ENCODE data around the gene DYNLT4.

The DYNLT4 gene

GRCh38 chr1:44851308-44851707 lies 44.2 kb upstream of the DYNLT4 start:
- H3K4me2 ChIP-seq (ENCODE audit: low read length) = no peak overlapping the region
- H3K9me3 ChIP-seq (ENCODE audit: control insufficient read depth, insufficient read depth, low read length) = no peaks in the 10 kb centered on the region
- no peak overlapping the region for H3K27ac ChIP-seq (ENCODE audit: low read depth, low read length)
- no peaks in the 10 kb centered on the region for H3K27me3 ChIP-seq (ENCODE audit: control insufficient read depth, low read length)
- peaks cover 7% of the 10 kb centered on the region; the same call in 1 of the 2 replicates for H3K36me3 ChIP-seq (ENCODE audit: control insufficient read depth, low read length)
- no peak for TF ChIP-seq CTCF (IDR thresholded peaks at IDR 0.05; ENCODE audit: low read depth, low read length, poor library complexity, severe bottlenecking)
- no peak for TF ChIP-seq EZH2phosphoT487 (IDR thresholded peaks at IDR 0.05; ENCODE audit: borderline replicate concordance, low read length)
- no peaks in the 10 kb centered on the region for H3F3A ChIP-seq (ENCODE audit: control insufficient read depth, insufficient read depth)
- H4K20me1 ChIP-seq (ENCODE audit: control insufficient read depth, insufficient read depth, low read depth, low read length) = no peaks in the 10 kb centered on the region
- no peaks in the 10 kb centered on the region for H3K79me2 ChIP-seq (ENCODE audit: control insufficient read depth, low read length)
- no peaks in the 10 kb centered on the region for H3K9me2 ChIP-seq (replicated peaks; ENCODE audit: control insufficient read depth, low read length)
- no peak overlapping the region for H3K4me3 ChIP-seq (ENCODE audit: low read length)
- no peaks in the 10 kb centered on the region; the same call in 1 of the 2 replicates for H3K4me1 ChIP-seq (ENCODE audit: control insufficient read depth, low read length)

DNA sequence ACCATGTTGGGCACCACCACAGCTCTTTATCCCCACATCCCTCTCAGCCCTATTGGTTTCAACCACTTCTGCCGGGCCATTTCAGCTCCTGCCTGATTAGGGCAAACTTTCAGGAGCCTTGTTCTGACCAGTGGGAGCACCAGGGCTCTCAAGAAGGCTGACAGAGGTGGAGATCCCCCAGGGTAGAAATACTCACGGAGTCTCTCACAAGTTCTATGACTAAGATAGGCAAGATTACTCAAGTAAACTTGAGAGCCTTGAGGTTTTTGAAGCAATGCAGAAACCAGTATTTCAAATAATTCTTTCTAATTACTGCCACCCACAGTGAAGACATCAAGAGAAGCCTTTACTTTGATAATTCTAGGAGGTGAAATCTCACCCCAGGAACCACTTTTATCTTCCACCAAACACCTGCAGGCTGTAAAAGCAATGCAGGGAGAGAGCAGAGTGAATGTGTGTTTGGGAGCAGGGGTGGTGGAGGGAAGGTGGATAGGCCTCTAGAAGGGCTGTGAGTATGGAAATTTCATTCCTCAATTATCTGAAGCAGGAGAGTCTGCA lies 42.5 kb upstream of the DYNLT4 start:
- no peaks in the 10 kb centered on the region for H3K27me3 ChIP-seq (ENCODE audit: control insufficient read depth, low read length)
- H3K27ac ChIP-seq (ENCODE audit: low read depth, low read length) = no peak overlapping the region
- peaks cover 6% of the 10 kb centered on the region; the same call in 1 of the 2 replicates for H3F3A ChIP-seq (ENCODE audit: control insufficient read depth, insufficient read depth)
- TF ChIP-seq CTCF (IDR thresholded peaks at IDR 0.05; ENCODE audit: low read depth, low read length, poor library complexity, severe bottlenecking) (no peak), EZH2phosphoT487 (IDR thresholded peaks at IDR 0.05; ENCODE audit: borderline replicate concordance, low read length) (no peak)
- H3K79me2 ChIP-seq (ENCODE audit: control insufficient read depth, low read length) = no peaks in the 10 kb centered on the region
- H3K9me3 ChIP-seq (ENCODE audit: control insufficient read depth, insufficient read depth, low read length) = no peaks in the 10 kb centered on the region
- H3K4me2 ChIP-seq (ENCODE audit: low read length) = no peak overlapping the region
- no peaks in the 10 kb centered on the region for H4K20me1 ChIP-seq (ENCODE audit: control insufficient read depth, insufficient read depth, low read depth, low read length)
- H3K9me2 ChIP-seq (replicated peaks; ENCODE audit: control insufficient read depth, low read length) = no peaks in the 10 kb centered on the region
- no peaks in the 10 kb centered on the region; the same call in 1 of the 2 replicates for H3K4me1 ChIP-seq (ENCODE audit: control insufficient read depth, low read length)
- peaks cover 4% of the 10 kb centered on the region; the same call in 1 of the 2 replicates for H3K36me3 ChIP-seq (ENCODE audit: control insufficient read depth, low read length)
- no peak overlapping the region for H3K4me3 ChIP-seq (ENCODE audit: low read length)

DNA sequence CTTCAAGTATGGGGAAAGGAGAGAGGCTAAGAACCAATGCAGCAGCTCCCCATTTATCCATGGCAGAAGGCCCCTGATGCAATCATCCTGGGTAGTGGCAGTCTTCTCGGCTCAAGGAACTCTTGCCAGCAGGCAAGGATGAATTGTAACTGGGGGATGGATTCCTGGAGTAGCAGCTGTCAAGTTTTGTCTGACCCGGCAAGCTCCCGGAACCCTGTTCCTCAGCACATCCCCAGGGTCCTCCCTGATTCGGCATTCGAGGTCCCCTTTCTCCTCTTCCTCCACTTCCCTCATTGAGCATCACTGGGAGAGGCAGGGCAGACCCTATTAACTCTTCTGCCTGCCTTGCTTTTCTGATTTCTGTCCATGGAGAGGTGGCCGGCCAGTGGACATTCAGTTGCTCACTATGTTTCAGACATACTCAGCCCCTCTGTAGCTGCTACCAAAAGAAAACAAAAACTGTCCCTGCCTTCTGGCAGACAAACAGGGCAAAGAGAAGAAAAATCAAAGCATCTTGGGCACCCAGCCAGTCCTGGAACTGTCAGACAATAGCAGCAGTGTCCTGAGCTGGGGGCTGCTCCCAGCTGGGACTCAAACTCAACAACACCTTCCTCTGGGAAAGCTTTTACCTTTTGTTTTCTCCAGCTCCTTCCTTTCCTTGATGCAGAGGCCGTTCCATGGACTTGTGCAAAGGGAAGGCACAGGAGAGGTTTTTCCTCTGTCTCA lies 41.5 kb upstream of the DYNLT4 start:
- no peaks in the 10 kb centered on the region for H3K9me2 ChIP-seq (replicated peaks; ENCODE audit: control insufficient read depth, low read length)
- no peak overlapping the region for H3K4me2 ChIP-seq (ENCODE audit: low read length)
- peaks cover 6% of the 10 kb centered on the region; the same call in 1 of the 2 replicates for H3F3A ChIP-seq (ENCODE audit: control insufficient read depth, insufficient read depth)
- TF ChIP-seq EZH2phosphoT487 (IDR thresholded peaks at IDR 0.05; ENCODE audit: borderline replicate concordance, low read length) = no peak
- H3K36me3 ChIP-seq (ENCODE audit: control insufficient read depth, low read length) = peaks cover 4% of the 10 kb centered on the region; the same call in 1 of the 2 replicates
- H4K20me1 ChIP-seq (ENCODE audit: control insufficient read depth, insufficient read depth, low read depth, low read length) = no peaks in the 10 kb centered on the region
- no peak overlapping the region for H3K27ac ChIP-seq (ENCODE audit: low read depth, low read length)
- no peaks in the 10 kb centered on the region for H3K79me2 ChIP-seq (ENCODE audit: control insufficient read depth, low read length)
- H3K4me3 ChIP-seq (ENCODE audit: low read length) = no peak overlapping the region
- H3K27me3 ChIP-seq (ENCODE audit: control insufficient read depth, low read length) = no peaks in the 10 kb centered on the region
- no peaks in the 10 kb centered on the region for H3K9me3 ChIP-seq (ENCODE audit: control insufficient read depth, insufficient read depth, low read length)
- no peaks in the 10 kb centered on the region; the same call in 1 of the 2 replicates for H3K4me1 ChIP-seq (ENCODE audit: control insufficient read depth, low read length)

DNA sequence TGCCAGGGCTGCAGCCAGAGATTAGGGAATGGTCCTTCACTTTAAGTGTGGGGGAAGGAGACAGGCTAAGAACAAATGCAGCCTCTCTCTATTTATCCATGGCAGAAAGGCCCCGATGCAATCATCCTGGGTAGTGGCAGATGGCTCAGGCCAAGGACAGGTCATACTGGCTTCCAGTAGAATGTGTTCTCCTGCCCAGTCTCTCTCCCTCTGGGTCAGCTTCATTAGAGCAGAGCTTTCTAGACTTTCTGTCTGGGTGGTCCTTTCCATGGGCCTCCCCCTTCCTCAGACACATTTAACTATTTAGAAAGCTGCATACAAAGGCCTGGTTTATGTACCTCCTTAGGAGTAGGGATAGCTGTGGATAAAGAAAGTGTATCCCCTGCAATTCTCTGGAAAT lies 40.7 kb upstream of the DYNLT4 start:
- Histone ChIP-seq H3K36me3 (ENCODE audit: control insufficient read depth, low read length) (peaks cover 4% of the 10 kb centered on the region; the same call in 1 of the 2 replicates), H3K27ac (ENCODE audit: low read depth, low read length) (no peak overlapping the region), H3K79me2 (ENCODE audit: control insufficient read depth, low read length) (no peaks in the 10 kb centered on the region), H3K27me3 (ENCODE audit: control insufficient read depth, low read length) (peaks cover 2% of the 10 kb centered on the region; the same call in 1 of the 2 replicates), H3K4me2 (ENCODE audit: low read length) (no peak overlapping the region), H3K4me1 (ENCODE audit: control insufficient read depth, low read length) (peaks cover 6% of the 10 kb centered on the region), H3K4me3 (ENCODE audit: low read length) (no peak overlapping the region), H3K9me3 (ENCODE audit: control insufficient read depth, insufficient read depth, low read length) (no peaks in the 10 kb centered on the region), H4K20me1 (ENCODE audit: control insufficient read depth, insufficient read depth, low read depth, low read length) (no peaks in the 10 kb centered on the region), H3F3A (ENCODE audit: control insufficient read depth, insufficient read depth) (peaks cover 6% of the 10 kb centered on the region; the same call in 1 of the 2 replicates), H3K9me2 (replicated peaks; ENCODE audit: control insufficient read depth, low read length) (no peaks in the 10 kb centered on the region)
- TF ChIP-seq EZH2phosphoT487 (IDR thresholded peaks at IDR 0.05; ENCODE audit: borderline replicate concordance, low read length) (no peak), CTCF (IDR thresholded peaks at IDR 0.05; ENCODE audit: low read depth, low read length, poor library complexity, severe bottlenecking) (no peak)

All from DOHH2 (cell line).